Gastrocnemius medialis (tissue), 4 donors: ENCODE measurements around the gene PIP4K2A. TPM values are rescaled to one million over a fixed set of nuclear protein-coding genes. Genes with fewer than 3 reads are reported as not detected.

Experiments
- ATAC-seq, 2 donors: fragments of 150-250 bp; one replicate each; pipeline ENCODE4 v1.9.1; 2016
- DNase-seq, 2 donors: peaks; one replicate each; pipeline ENCODE4 v3.0.0-alpha.2; 2019
- H3K27ac ChIP-seq, 4 donors: fragments of 200-600 bp; sonication (generic); 1 replicate in 1 of 4; 2 replicates in 3 of 4; pipeline ENCODE4 v1.5.1; 2016 to 2018; ENCODE audit warnings: mild to moderate bottlenecking in 2 of 4, moderate library complexity in 1 of 4
- H3K27me3 ChIP-seq, 3 donors: fragments of 200-600 bp; sonication (generic) in 2 of 3; 1 replicate in 1 of 3; 2 replicates in 2 of 3; pipeline versions ENCODE4 v1.5.1 to v1.6.0; 2016 to 2019; ENCODE audit warnings: mild to moderate bottlenecking in 1 of 3, moderate library complexity in 1 of 3
- H3K36me3 ChIP-seq, 2 donors: fragments of 200-600 bp; sonication (generic) in 1 of 2; one replicate each; pipeline ENCODE4 v1.5.1; 2017 to 2018
- H3K4me1 ChIP-seq, 2 donors: fragments of 200-600 bp; sonication (generic) in 1 of 2; one replicate each; pipeline ENCODE4 v1.5.1; 2016 to 2017; ENCODE audit warnings: mild to moderate bottlenecking in 2 of 2
- H3K4me3 ChIP-seq, 4 donors: fragments of 200-600 bp; sonication (generic) in 3 of 4; 1 replicate in 1 of 4; 2 replicates in 3 of 4; pipeline ENCODE4 v1.5.1; 2016 to 2019; ENCODE audit warnings: mild to moderate bottlenecking in 2 of 4
- H3K9me3 ChIP-seq, 3 donors: fragments of 200-600 bp; sonication (generic) in 2 of 3; 1 replicate in 1 of 3; 2 replicates in 2 of 3; pipeline ENCODE4 v1.5.1; 2016 to 2019
- POLR2A ChIP-seq, 2 donors: fragments of 450-650 bp; IDR thresholded peaks; one replicate each; pipeline ENCODE4 v1.6.1; 2017; ENCODE audit warnings: antibody characterized with exemption in 2 of 2, mild to moderate bottlenecking in 2 of 2, moderate library complexity in 2 of 2
- in situ Hi-C, 4 donors: fragments of 200-750 bp; cut with MboI; loops; one replicate each; pipeline versions ENCODE4 v1.15.0 to v1.8.0; 2017; ENCODE audit warnings: low sequenced_read_pairs in 4 of 4
- intact Hi-C: fragments of 100-400 bp; cut with DNase I; formaldehyde crosslinking; loops from one replicate; pipeline ENCODE4 v1.15.1; 2023; ENCODE audit warnings: low total_unique reads
- total RNA-seq, 4 donors: library from RNA; depleted of rRNA; stranded (reverse); fragments of >200 nt; gene quantifications; one replicate each; pipeline versions ENCODE4 v1.1.0 to v1.2.3, GENCODE V29; 2016
- TF ChIP-seq, protein P1 (sequence below), 5 experiments: fragments of 450-650 bp in 3 of 5; fragments of 200-600 bp in 2 of 5; sonication (generic) in 2 of 5; IDR thresholded peaks in 4 of 5; conservative IDR thresholded peaks in 1 of 5; 1 replicate in 4 of 5; 2 replicates in 1 of 5; pipeline ENCODE4 v1.5.1; 2016 to 2019; ENCODE audit warnings: antibody characterized with exemption in 5 of 5, mild to moderate bottlenecking in 3 of 5, moderate library complexity in 3 of 5

PIP4K2A gene
- total RNA-seq, 4 donors from 2014 or later, result 3.9 to 7.5 (median 4.7) TPM

DNA sequence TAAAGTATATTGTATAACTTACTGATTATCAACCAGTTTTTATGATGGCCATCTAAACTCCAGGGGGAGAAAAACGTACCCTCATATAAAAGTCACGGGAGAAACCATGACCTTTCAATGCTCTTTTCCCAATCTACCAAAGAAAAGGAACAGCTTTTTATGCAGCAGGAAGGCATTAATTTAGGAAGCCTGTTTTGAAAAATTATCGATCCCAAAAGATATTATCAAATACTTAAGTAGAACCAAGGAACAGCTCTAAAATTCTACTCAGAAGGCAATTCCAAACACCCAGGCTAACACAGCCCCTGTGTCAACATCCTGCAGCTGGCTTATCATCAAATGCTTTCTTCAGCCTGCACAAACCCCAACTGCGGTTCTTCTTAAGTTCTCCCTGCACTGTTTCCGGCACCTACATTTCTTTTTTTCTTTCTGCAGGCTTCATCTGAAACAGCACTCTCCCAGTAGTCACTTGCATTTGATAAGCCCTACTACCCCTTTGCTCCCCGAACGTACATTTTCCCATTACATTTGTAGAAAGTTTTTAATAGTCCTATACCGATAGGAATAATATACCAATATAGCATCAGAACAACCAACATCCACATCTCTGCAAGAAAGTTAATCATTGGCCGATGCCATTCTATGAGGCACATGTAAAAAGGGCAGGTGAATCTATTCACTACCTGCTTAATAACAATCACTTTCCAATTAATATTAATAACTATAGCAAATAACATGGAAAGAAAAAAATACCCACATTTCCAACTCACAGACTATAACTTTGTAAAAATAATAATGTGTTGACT, 47.9 kb downstream of the PIP4K2A start:
- intact Hi-C loops, result no loop called here
- ATAC-seq (no peak), DNase-seq (no peak)
- Histone ChIP-seq H3K36me3 (no peaks in the 10 kb centered on the region), H3K27me3 (no peaks in the 10 kb centered on the region), H3K4me3 (no peak overlapping the region), H3K4me1 (no peaks in the 10 kb centered on the region), H3K9me3 (no peaks in the 10 kb centered on the region), H3K27ac (no peak overlapping the region)
- TF ChIP-seq, protein P1, sequence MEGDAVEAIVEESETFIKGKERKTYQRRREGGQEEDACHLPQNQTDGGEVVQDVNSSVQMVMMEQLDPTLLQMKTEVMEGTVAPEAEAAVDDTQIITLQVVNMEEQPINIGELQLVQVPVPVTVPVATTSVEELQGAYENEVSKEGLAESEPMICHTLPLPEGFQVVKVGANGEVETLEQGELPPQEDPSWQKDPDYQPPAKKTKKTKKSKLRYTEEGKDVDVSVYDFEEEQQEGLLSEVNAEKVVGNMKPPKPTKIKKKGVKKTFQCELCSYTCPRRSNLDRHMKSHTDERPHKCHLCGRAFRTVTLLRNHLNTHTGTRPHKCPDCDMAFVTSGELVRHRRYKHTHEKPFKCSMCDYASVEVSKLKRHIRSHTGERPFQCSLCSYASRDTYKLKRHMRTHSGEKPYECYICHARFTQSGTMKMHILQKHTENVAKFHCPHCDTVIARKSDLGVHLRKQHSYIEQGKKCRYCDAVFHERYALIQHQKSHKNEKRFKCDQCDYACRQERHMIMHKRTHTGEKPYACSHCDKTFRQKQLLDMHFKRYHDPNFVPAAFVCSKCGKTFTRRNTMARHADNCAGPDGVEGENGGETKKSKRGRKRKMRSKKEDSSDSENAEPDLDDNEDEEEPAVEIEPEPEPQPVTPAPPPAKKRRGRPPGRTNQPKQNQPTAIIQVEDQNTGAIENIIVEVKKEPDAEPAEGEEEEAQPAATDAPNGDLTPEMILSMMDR (IDR thresholded peaks at IDR 0.05 in 4 of 5, conservative IDR thresholded peaks at IDR 0.05 in 1 of 5), result no peak
- TF ChIP-seq POLR2A (IDR thresholded peaks at IDR 0.05), result no peak
- in situ Hi-C loops, result no loop called here

DNA sequence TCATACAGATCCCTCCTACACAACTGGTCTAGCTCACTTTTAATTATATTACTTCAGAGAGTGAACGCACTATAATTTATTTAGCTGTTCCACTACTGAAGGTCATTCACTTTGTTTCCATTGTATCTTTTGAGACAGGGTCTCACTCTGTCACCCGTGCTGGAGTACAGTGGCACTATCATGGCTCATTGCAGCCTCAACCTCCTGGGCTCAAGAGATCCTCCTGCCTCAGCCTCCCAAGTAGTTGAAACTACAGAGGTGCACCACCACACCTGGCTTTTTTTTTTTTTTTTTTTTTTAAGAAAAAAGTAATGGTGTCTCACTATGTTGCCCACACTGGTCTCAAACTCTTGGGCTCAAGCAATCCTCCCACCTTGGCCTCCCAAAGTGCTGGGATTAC, 49.0 kb downstream of the PIP4K2A start:
- Histone ChIP-seq H3K9me3 (no peaks in the 10 kb centered on the region), H3K36me3 (no peaks in the 10 kb centered on the region), H3K27me3 (no peaks in the 10 kb centered on the region), H3K27ac (no peak overlapping the region), H3K4me3 (no peak overlapping the region), H3K4me1 (no peaks in the 10 kb centered on the region)
- no peak for TF ChIP-seq POLR2A (IDR thresholded peaks at IDR 0.05)
- TF ChIP-seq, protein P1 (IDR thresholded peaks at IDR 0.05 in 4 of 5, conservative IDR thresholded peaks at IDR 0.05 in 1 of 5), result no peak
- intact Hi-C loops (no loop called here), in situ Hi-C loops (no loop called here)
- DNase-seq (no peak), ATAC-seq (no peak)

DNA sequence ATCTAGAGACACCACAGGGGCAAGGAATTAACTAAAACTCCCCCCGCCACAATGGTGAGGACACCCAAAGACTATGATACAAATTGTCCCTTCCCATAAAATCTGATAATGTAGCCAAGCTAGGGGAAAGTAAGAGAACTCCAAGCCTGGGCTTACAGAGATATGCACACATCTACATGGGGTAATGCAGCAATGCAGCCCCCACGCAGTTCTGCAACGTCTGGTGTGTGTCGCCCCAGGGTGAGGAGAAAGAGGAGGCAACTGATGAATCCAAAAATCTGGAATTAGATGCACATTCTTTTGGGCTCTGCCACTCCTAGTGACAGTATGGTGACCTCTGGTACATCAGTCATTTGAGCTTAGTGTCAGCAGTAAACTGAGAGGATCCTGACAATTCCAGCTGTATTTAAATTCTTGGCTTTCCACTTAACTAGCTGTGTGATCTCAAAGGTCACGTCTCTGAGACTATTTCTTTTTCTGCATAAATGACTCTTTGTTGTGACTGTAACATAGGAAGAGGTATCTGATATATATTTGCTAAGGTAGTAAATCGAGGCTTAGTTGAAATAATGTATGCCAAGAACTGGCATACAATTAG, 51.5 kb downstream of the PIP4K2A start:
- ATAC-seq, result no peak
- intact Hi-C loops, result no loop called here
- in situ Hi-C loops, result no loop called here
- Histone ChIP-seq H3K4me1 (no peaks in the 10 kb centered on the region), H3K4me3 (no peak overlapping the region), H3K27me3 (no peaks in the 10 kb centered on the region), H3K27ac (no peak overlapping the region), H3K36me3 (no peaks in the 10 kb centered on the region), H3K9me3 (no peaks in the 10 kb centered on the region)
- TF ChIP-seq, protein P1 (IDR thresholded peaks at IDR 0.05 in 4 of 5, conservative IDR thresholded peaks at IDR 0.05 in 1 of 5), result no peak
- no peak for TF ChIP-seq POLR2A (IDR thresholded peaks at IDR 0.05)
- no peak for DNase-seq

DNA sequence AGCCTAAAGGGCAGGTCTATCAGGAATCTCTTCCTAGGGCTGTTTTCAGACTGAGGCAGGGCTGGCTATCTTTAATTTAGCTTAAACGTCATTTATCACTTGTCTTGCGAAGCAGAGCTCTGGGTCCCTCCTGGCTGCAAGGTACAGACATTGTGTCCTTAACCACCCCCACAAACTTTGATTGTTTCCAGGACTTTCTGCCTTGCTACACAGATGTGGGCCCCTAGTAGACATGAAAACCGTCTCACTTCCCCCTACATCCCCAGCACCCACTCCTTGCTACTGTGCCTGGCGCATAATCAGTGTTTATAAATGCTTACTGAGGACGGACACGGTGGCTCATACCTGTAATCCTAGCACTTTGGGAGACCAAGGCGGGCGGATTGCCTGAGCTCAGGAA, 54.5 kb downstream of the PIP4K2A start:
- Histone ChIP-seq H3K9me3 (no peaks in the 10 kb centered on the region), H3K27me3 (no peaks in the 10 kb centered on the region), H3K27ac (no peak overlapping the region), H3K4me1 (no peaks in the 10 kb centered on the region), H3K4me3 (no peak overlapping the region), H3K36me3 (no peaks in the 10 kb centered on the region)
- no peak for ATAC-seq
- in situ Hi-C loops, result no loop called here
- TF ChIP-seq, protein P1 (IDR thresholded peaks at IDR 0.05 in 4 of 5, conservative IDR thresholded peaks at IDR 0.05 in 1 of 5), result no peak
- TF ChIP-seq POLR2A (IDR thresholded peaks at IDR 0.05), result no peak
- DNase-seq, result no peak
- intact Hi-C loops, result no loop called here
